ENCODE measurements around the gene TMEM178B. TPM values are rescaled to one million over a fixed set of nuclear protein-coding genes. Genes with fewer than 3 reads are reported as not detected.

The TMEM178B gene
- total RNA-seq, 1 experiment from 2014 or later: not detected

DNA sequence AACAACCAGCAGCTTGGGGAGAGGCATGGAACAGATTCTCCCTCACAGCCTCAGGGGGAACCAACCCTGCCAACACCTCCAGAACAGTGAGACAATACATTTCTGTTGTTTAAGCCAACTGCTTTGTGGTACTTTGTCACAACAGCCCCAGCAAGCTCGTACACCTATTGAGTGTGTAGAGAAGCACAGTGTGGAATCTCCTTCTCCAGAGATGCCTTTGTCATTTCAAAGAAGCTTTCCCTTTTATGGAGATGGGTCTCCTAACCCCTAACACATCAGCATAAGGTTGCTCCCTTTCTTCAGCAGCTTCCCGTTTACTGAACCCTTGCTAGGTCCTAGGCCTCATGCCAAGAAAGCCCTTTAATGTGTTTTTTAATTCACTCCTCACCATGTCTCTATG, 416.6 kb downstream of the TMEM178B start:
- Mint-ChIP-seq H3K27ac (ENCODE audit: low read depth, unreplicated experiment) (no peak overlapping the region), H3K9me3 (ENCODE audit: unreplicated experiment) (peaks cover 8% of the 10 kb centered on the region), H3K36me3 (ENCODE audit: insufficient read depth, unreplicated experiment) (no peaks in the 10 kb centered on the region), H3K27me3 (ENCODE audit: insufficient read depth, unreplicated experiment) (no peaks in the 10 kb centered on the region), H3K4me3 (ENCODE audit: unreplicated experiment) (no peak overlapping the region), H3K4me1 (ENCODE audit: insufficient read depth, unreplicated experiment) (no peaks in the 10 kb centered on the region)
- BruUV-seq (replicated peaks): no TSS peak
- POLR2A ChIA-PET: no interaction called here
- CTCF ChIA-PET: interaction anchor here (0.6 kb wide), 2 partner anchors 188 to 239 kb away, joined by 3 read pairs; no protein-coding TSS in a partner anchor
- intact Hi-C loops (cut with micrococcal nuclease): no loop called here
- TF ChIP-seq CTCF (IDR thresholded peaks at IDR 0.05; ENCODE audit: unreplicated experiment): no peak
- DNase-seq (ENCODE audit: unreplicated experiment): no peak

GRCh38 chr7:141495057-141495456, 421.2 kb downstream of the TMEM178B start:
- Mint-ChIP-seq H3K4me1 (ENCODE audit: insufficient read depth, unreplicated experiment) (no peaks in the 10 kb centered on the region), H3K27ac (ENCODE audit: low read depth, unreplicated experiment) (no peak overlapping the region)

DNA sequence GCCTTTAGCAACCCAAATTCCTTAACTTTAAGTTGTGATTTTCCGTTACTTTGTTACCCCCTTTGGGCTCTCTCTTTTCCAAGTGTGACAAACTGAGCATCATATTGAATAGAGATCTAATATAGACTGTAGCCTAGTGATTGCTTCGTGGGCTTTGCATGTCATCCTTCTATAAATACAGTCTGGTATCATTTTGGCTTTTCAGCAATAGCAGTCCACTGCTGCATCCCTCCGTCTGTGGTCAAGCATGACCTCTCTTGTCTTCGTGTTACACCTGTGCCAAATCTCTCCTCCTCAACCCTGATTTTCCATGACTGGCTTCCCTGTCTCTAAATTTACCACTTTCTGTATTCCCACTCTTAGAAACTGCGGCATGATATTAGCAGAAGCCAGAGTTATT, 423.5 kb downstream of the TMEM178B start:
- Mint-ChIP-seq H3K4me1 (ENCODE audit: insufficient read depth, unreplicated experiment) (no peaks in the 10 kb centered on the region), H3K9me3 (ENCODE audit: unreplicated experiment) (no peaks in the 10 kb centered on the region), H3K27ac (ENCODE audit: low read depth, unreplicated experiment) (no peak overlapping the region), H3K4me3 (ENCODE audit: unreplicated experiment) (no peak overlapping the region), H3K36me3 (ENCODE audit: insufficient read depth, unreplicated experiment) (no peaks in the 10 kb centered on the region), H3K27me3 (ENCODE audit: insufficient read depth, unreplicated experiment) (no peaks in the 10 kb centered on the region)
- no peak for DNase-seq (ENCODE audit: unreplicated experiment)
- intact Hi-C loops (cut with micrococcal nuclease): no loop called here
- CTCF ChIA-PET: no interaction called here
- TF ChIP-seq CTCF (IDR thresholded peaks at IDR 0.05; ENCODE audit: unreplicated experiment): no peak
- no TSS peak for BruUV-seq (replicated peaks)
- POLR2A ChIA-PET: no interaction called here

More at GRCh38 chr7:141495057-141495456, 421.2 kb downstream of the TMEM178B start:
- CTCF ChIA-PET: no interaction called here
- intact Hi-C loops (cut with micrococcal nuclease): no loop called here
- no peak for TF ChIP-seq CTCF (IDR thresholded peaks at IDR 0.05; ENCODE audit: unreplicated experiment)
- POLR2A ChIA-PET: no interaction called here
- Mint-ChIP-seq H3K4me3 (ENCODE audit: unreplicated experiment) (no peak overlapping the region), H3K9me3 (ENCODE audit: unreplicated experiment) (no peaks in the 10 kb centered on the region), H3K27me3 (ENCODE audit: insufficient read depth, unreplicated experiment) (no peaks in the 10 kb centered on the region), H3K36me3 (ENCODE audit: insufficient read depth, unreplicated experiment) (no peaks in the 10 kb centered on the region)
- BruUV-seq (replicated peaks): no TSS peak
- DNase-seq (ENCODE audit: unreplicated experiment): no peak

- intact Hi-C loops (cut with micrococcal nuclease): no loop called here
- H3K27me3 Mint-ChIP-seq (ENCODE audit: insufficient read depth, unreplicated experiment): no peaks in the 10 kb centered on the region
- H3K4me1 Mint-ChIP-seq (ENCODE audit: insufficient read depth, unreplicated experiment): no peaks in the 10 kb centered on the region
- H3K4me3 Mint-ChIP-seq (ENCODE audit: unreplicated experiment): no peak overlapping the region
- no peaks in the 10 kb centered on the region for H3K9me3 Mint-ChIP-seq (ENCODE audit: unreplicated experiment)
- TF ChIP-seq CTCF (IDR thresholded peaks at IDR 0.05; ENCODE audit: unreplicated experiment): no peak
- BruUV-seq (replicated peaks): no TSS peak
- DNase-seq (ENCODE audit: unreplicated experiment): no peak
- ChIA-PET POLR2A (no interaction called here), CTCF (interaction anchor here (0.6 to 0.7 kb wide), 2 partner anchors 486 to 1604 kb away, joined by 3 read pairs; no protein-coding TSS in a partner anchor)
- no peaks in the 10 kb centered on the region for H3K36me3 Mint-ChIP-seq (ENCODE audit: insufficient read depth, unreplicated experiment)
- H3K27ac Mint-ChIP-seq (ENCODE audit: low read depth, unreplicated experiment): no peak overlapping the region
These were observed 426.7 kb downstream of the TMEM178B start for GRCh38 chr7:141500608-141501007.
